GM04503 (cell line): Measurements from ENCODE around the gene H1-8.
"Not testable (repeated sequence)": the region's sequence is repeated elsewhere in the genome, so short reads cannot be mapped to it uniquely, and the experiment has no call there.

ENCODE experiments used
- DNase-seq: peaks from one replicate; pipeline ENCODE4 v3.0.0-alpha.2; 2012; ENCODE audit warnings: low read depth

The H1-8 gene, protein sequence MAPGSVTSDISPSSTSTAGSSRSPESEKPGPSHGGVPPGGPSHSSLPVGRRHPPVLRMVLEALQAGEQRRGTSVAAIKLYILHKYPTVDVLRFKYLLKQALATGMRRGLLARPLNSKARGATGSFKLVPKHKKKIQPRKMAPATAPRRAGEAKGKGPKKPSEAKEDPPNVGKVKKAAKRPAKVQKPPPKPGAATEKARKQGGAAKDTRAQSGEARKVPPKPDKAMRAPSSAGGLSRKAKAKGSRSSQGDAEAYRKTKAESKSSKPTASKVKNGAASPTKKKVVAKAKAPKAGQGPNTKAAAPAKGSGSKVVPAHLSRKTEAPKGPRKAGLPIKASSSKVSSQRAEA

DNA sequence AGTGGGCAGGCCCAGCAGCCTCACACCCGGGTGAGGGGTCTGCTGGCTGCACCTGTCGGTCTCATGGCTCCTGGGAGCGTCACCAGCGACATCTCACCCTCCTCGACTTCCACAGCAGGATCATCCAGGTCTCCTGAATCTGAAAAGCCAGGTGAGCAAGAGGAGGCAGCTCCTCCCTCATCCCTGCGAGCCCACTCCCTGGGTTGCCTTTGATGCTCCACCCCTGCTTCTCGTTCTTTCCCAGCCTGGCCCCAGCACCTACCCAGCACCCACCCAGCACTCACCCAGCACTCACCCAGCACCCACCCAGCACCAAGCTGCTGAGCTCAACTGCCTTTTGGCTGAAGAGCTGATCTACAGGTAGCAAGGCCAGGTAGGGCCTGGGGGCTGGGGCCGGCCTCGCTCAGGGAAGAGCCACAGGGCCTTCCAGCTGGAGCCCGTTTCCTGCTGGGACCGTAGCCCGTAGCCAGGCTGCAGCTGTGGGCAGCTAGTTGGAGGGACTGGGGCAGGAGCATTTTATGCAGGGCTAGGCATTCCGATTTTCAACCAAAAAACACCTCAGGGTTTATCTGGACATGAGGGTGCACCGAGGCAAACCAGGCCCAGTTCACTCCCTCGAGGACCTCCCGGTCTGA lies at the start of gene H1-8:
H1-8 (plus strand) TSS at position 20 of the 635 bp plus-strand sequence; CDS start at position 64, 44 bp downstream.
- DNase-seq, result no peak

DNA sequence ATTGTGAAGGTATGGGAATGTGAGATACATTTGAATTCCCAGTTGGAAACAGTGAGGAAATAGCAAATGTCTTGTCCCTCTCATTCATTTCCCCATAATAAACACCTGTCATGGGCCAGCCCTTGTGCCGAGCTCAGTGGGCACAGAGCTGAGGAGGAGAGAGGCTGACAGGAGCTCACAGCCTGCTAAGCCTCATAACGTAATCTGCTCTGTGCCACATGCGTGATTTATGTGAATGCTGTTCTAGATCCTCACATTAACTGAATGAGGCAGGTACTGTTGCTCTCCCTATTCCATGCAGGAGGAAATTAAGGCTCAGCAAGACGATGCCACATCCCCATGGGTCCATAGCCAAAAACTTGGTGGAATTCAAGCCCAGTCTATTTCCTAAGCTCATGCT lies 49.8 kb upstream of the H1-8 start:
- DNase-seq, result no peak

DNA sequence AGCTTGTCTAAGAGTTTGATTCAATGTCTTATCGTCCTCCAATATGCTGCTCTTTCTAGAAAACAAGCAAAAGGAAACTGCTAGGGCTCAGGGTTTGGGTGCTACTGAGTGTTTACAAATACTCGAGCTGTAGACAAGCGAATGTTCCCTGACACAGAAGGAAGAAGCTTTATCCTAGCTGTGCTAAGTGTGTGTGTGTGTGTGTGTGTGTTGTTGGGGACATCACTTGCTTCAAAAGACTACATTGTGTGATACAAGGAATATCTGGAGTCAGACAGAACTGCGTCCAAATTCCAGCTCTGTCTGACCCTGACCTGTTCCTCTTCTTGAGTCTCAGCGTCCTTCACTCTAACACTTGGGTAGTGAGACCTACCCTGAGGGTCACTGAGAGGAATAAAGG lies 48.5 kb upstream of the H1-8 start:
- DNase-seq, result not testable (repeated sequence)

DNA sequence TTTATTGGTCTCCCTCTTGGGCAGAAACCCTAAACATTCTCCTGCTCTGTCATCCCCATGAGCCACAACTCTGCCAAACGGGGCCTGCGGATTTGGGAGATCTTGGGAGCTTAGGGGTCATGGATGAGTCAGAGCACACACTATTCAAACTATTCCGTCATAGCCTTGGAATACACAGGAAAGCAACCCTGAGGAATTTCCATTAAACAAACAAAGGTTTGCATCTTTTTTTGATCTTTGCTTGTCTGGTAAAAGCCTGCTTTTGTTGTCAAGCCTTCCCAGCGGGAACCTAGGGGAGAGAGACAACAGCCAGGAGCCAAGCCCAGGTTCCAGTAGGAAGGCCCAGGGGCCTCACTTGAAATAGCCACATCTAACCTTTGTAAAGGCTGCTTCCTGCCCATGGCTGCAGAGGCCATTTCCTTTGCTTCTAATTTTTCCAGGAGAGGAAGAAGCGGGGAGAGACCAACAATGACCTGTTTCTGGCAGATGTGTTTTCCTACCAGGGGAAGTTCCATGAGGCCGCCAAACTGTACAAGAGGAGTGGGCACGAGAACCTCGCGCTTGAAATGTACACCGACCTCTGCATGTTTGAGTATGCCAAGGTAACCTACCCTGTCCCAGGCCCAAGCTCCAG lies 47.9 kb upstream of the H1-8 start:
- DNase-seq, result peak; percentile 61

DNA sequence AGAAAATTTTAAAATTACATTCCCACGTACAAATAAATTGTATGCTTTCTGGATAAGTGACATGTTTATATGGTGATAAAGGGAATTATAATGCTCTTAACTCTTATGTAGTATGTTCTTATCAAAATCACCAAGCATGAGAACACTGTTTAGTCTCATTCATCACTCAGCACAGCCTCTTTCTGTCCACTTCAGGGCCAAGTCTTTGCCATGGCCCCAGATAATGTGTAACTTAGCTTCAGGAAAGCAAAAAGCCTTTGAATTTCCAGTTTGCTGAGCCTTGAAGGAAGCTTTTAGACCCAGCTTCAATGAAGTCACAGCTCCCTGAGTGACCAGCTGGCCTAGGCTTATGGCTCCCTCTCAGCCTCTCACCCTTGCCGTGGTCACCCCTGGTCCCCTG lies 45.1 kb upstream of the H1-8 start:
- DNase-seq, result not testable (repeated sequence)

DNA sequence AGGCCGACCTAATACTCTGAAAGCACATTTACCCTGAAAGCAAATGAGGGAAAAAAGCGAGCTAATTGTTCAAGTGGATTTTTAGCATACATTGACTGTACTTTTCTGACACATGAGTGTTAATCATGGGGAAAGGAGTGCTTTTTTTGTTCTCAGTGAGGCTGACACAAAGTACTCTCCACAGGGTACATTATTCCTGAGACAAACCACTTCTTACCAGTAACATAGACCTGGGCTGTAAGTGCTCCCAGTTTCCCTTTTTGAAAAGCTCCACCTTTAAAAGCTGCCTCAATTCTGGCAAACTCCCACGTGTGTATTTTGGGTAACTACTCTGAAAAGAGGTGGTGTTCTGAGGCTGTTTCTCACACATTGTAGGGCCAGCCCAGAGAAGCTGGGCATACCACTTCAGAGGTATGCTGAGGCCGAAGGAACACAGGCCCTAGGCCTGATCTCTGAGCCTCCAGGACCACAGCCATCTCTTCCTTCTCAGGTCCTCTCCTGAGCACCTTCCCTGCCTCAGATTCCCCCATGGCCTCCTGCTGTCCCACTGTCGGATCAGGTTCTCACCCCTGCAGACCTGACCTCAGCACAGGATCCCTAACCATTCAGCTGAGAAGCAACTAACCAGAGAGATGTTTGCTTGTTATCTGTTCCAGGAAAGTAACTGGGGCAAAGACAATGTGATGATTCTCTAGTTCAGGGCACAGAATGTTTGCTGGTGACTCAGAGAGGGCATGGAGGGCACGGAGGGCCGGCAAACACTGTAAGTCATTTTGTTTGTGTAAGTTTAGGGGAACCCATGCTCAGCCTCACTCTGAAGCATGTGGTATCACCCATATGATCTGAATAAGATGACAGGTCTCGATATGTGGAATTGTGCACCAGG lies 44.1 kb upstream of the H1-8 start:
- DNase-seq, result not testable (repeated sequence)

DNA sequence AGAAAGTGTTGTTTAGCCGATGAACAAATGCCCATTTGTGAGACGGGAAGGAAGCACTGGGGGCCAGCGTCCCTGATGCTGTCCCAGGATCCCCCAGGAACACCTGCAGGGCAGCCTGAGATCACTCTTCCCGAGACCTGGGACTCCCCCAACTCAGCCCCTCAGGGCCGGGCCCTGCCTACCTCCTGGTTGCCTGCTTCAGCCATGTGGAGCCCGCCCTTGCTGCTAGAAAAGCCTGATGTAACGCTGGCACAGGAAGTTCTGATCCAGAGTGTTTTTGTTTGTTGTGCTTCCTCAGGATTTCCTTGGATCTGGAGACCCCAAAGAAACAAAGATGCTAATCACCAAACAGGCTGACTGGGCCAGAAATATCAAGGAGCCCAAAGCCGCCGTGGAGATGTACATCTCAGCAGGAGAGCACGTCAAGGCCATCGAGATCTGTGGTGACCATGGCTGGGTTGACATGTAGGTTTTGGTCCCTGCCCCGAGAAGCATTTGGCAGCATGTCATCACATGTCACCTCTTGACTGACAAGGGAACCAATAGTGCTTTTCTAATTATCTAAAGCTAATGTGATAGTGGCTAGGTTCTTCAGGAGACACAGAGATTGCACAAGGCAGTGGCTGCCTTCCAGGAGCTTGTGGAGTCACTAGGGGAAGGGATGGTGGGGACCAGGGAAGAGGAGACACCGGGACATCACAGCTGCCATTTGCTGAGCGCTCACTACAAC lies 43.2 kb upstream of the H1-8 start:
- DNase-seq, result not testable (repeated sequence)

DNA sequence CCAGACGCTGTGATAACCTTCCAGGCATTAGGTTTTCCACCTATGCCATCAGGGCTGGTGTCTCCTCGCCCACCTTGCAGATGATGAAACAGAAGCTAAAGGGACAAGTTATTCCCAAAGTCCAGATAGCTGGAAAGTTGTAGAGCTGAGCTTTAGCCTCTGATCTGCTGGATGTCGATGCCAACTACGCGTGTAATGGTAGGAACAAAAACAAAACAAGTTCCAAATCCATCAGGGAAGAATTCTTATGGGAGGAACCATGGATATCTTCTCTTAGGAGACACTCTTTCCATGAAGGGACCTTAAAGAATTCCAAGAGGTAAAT lies 42.7 kb upstream of the H1-8 start:
- no peak for DNase-seq

DNA sequence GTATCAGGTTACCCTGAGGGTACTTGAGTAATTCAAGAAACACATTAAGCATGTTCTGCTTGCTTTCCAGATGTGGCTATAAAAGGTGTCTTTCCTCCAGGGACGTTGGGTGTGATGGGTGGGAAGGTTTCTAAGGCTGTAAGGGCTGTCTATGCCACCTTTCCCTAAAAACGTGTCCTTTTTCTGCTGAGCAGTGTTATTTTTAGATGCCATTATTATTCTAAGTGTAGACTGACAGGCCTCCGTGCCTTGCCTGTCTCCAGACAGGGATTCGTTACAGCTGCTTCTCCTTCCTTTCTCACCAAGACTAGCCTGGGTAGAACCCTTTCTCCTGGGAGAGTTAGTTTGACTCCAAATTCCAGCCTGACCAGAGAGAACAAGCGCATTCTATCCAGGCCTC lies 41.3 kb upstream of the H1-8 start:
- no peak for DNase-seq

DNA sequence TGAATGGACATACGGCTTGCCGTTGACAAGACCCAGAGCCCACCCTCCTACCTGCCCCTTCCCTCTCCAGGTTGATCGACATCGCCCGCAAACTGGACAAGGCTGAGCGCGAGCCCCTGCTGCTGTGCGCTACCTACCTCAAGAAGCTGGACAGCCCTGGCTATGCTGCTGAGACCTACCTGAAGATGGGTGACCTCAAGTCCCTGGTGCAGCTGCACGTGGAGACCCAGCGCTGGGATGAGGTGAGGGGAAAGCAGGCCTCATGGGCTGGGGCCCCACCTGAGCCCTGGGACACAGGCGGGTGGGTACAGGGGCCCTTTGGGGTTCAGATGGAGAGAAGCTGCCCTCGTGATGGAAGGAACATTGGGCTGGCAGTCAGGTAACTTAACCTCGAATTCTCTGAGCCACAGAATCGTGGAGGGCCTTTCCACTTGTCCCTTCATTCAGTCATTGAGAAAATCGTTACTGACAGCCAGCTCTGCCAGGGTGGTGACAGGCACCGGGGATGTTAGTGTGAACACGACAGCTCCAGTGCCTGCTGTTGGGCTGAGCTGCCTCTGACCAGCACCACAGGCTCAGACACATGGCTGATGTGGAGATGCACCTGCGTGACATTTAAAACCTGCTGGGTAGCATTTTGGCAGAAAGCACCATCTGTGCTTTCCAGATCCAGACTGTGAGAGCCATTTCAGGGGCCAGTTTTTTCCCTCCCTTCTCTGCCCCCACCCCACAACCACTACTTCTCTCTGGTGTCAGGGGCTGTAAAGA lies 40.1 kb upstream of the H1-8 start:
- DNase-seq, result no peak

DNA sequence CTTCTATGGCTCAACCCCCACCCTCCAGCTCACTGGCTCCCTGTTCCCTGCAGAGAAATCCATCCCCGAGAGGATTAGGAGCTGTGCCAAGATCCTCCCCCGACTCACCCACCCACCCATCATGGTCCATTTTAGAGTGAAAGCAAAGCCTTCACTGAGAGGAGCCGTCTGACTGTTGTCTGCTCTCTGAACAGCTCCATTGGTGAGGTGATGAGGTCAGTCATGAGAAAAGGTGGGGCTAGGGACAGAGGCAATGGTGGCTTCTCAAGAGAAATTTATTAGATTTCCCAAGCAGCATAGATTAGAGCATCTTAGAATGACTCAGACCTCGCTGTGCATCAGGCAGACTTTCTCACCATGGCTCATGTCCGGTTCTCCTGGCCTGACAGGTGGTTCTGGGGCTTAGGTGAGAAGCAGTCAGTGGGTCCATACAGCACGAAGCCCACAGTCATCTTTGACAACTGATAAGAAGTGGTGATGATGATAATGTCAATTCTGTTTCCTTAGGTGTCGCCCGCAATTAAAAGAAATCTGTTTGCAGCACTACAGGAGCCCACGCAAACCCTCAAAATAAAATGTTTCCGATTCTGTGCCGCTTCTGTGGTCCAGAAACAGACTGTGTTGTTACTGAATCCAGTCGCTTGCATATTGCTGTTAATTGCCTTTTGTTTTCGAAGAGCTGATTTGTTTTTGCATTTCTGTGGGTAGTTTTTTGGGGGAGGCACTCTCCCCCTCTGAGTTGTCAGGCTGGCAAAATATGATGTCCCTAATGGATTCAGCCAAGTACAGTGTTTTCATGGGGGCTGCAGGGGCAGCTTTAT lies 39.3 kb upstream of the H1-8 start:
- DNase-seq, result no peak

DNA sequence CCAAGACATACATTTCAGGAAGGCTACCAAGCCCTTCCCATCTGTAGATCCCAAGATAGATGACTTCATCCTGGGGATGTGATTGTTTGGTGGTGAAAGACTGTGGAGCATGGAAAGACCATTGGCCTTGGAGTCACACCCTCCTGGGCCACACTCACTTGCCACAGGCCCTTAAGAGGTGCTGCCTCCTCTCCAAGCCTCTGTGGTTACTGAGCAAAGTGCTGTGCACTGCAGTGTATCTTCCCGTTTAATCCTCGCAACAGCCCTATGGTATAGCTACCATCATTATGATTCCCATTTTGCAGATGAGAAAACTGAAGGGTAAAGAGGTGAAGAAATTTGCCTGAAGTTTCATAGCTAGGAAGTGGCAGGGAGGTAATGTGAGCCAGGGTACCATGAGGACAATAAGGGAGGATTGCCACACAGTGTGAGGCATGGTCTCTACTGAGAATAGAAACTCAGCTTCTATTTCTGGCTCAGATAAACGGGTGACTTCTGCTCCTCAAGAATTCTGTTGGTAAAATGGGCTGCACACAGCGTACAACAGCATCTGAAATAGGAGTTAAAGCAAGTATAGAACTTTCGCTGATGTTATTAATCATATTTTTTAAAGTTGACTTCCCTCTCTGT lies 38.4 kb upstream of the H1-8 start:
- no peak for DNase-seq

DNA sequence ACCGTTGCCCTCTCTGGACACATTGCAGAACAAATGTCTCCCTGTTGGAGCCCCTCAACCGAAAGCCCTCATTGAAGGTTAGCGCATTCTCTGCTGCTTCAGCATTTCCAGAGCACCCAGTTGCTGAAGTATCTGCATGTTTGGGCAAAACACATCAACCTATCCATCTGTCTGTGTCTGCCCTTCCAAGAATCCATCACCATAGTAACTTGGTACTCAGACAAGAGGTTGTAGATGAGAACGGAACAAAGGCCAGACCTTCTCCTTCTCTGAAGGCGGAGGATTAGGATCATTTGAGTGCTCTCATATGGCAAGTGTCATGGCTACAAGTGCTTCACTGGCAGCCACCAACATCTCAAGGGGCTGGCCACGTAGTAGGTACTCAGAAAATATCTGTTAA lies 37.6 kb upstream of the H1-8 start:
- no peak for DNase-seq

DNA sequence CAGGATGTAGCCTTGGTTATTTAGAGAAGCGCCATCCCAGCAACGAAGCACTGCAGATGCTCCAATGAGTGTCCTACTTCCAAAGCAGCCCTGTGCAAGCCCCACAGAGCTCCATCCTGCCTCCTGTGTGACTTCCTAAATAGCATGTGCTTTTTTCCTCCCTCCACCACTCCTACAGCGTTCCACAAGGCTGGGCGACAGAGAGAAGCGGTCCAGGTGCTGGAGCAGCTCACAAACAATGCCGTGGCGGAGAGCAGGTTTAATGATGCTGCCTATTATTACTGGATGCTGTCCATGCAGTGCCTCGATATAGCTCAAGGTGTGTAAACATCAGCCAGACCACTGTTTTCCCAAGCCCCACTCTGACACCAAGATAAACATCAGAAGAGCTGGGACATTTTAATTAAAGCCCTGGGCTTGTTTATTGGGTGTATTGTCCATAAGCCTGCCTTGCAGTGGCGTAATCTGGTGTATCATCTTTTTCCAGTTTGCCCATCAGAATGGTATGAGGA lies 36.7 kb upstream of the H1-8 start:
- DNase-seq, result no peak

DNA sequence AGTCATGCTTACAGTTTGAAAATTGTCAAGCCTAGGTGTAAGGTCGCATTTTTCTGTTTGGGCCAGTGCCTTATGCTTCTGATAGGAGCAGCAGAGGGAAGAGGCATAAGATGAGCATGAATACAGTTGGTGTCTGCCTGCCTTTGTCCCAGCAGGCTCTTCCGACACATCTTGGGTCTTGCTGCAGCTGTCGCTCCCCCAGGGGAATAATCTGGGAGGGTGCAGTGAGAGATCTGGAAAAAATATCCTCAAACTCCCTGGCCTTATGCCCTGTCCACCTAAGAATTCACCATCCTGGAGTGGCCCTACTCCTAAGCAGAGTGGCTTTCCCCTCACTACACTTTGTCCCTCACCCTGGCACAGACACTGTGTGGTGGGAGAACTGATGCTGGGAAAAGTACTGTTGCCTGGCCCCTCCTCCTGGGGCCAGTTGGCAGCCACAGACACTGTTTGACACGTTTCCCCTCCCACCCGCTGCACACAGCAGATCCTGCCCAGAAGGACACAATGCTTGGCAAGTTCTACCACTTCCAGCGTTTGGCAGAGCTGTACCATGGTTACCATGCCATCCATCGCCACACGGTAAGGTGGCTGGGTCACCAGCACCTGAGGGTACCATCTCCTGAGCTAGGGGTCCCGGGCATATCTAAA lies 35.7 kb upstream of the H1-8 start:
- DNase-seq, result no peak

DNA sequence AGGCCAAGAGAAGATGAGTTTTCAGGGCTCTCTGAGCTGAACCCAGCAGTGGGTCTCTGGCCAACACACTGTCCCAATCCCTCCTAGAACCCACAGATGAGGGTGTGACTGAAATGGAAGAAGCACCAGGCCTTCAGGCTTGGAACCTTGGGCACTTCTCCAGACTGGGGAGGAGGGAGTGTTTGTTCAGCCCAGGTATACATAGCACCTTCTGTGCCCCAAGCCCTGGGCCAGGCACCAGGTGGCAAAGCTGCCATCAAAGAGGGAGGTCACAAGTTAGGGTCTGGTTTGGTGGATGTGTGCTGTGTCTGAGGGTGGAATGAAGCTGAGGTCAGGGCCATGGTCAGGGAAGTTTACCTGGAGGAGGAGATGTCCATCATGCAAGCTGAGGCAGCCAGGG lies 30.4 kb upstream of the H1-8 start:
- no peak for DNase-seq

DNA sequence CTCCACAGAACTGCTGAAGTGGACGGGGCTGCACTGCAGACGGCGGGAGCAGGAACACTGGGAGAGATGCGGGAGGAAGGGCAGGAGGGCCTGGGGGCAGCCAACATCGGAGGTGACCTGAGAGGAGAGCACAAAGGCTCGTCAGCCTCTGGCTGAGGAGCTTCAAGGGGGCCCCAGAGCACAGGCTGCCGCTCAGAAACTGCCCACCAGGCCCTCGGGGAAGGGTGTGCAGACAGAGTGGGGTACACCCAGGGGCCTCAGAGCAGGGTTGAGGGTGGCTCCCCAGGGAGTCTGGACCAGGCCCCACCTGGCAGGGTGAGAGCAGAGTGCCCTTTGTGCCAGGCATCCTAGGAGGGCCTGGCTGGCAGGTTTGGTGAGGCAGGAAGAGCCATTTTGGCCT lies 29.3 kb upstream of the H1-8 start:
- no peak for DNase-seq

DNA sequence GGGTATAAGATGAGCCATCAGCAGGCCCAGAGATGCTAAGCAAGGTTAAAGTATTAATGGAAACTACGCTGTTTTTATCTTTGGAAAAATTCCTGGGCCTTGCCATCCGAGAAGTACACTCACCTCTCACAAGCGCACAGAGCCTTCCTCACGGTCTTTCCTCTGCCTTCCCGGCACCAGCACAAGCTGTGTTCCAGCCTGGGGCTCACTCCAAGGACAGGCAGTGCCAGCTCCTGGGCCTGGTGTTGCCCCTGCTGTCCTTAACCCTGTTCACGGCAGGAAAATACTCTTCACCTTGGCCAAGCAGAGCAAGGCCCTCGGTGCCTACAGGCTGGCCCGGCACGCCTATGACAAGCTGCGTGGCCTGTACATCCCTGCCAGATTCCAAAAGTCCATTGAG lies 28.9 kb upstream of the H1-8 start:
- DNase-seq, result no peak

DNA sequence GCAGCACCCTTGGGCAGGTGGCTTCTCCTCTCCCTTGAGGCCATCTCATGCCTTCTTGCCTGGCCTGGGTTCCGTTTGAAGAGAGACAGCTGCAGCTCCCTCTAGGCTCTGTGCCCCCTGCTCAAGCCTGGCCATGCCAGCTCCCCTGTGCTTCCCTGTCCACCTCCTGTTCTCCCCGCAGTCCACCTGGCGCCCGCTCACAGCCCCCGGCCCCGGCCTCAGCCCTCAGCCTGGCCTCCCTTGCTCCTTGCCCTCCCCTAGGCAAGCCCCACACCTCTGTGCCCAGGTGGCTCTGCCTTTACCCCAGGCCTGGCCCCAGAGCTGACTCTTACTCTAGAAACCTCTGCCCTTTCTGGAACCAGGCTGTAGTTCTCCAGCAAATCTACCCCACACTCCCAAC lies 28.4 kb upstream of the H1-8 start:
- DNase-seq, result no peak
